GM12878 (cell line): ENCODE data around the gene ASS1. TPM values are rescaled to one million over a fixed set of nuclear protein-coding genes. Genes with fewer than 3 reads are reported as not detected.

Experiments used
- CHD4 ChIP-seq: fragments of 200-600 bp; sonication (generic); IDR thresholded peaks from 2 replicates; pipeline ENCODE4 v1.6.1; 2016; ENCODE audit warnings: mild to moderate bottlenecking
- ETV6 ChIP-seq, 2 experiments: fragments of 450-650 bp in 1 of 2; IDR thresholded peaks in 1 of 2; conservative IDR thresholded peaks in 1 of 2; 2 replicates each; pipeline ENCODE4 v1.6.1; 2014; ENCODE audit warnings: antibody characterized with exemption in 1 of 2, borderline replicate concordance in 1 of 2, low read depth in 1 of 2, mild to moderate bottlenecking in 1 of 2, moderate library complexity in 1 of 2
- JUNB ChIP-seq: IDR thresholded peaks from 2 replicates; pipeline ENCODE4 v1.6.1; 2016; ENCODE audit warnings: antibody characterized with exemption, mild to moderate bottlenecking
- KDM1A ChIP-seq: fragments of 200-600 bp; sonication (generic); IDR thresholded peaks from 2 replicates; pipeline ENCODE4 v1.6.1; 2016; ENCODE audit warnings: borderline replicate concordance
- LARP7 ChIP-seq: fragments of 450-650 bp; IDR thresholded peaks from 2 replicates; pipeline ENCODE4 v1.6.1; 2017; ENCODE audit warnings: mild to moderate bottlenecking
- MYC ChIP-seq: IDR thresholded peaks from 2 replicates; pipeline ENCODE4 v1.6.1; 2011; ENCODE audit warnings: mild to moderate bottlenecking, low read length, moderate library complexity, inconsistent platforms; ENCODE audit not compliant: insufficient read depth, insufficient replicate concordance, insufficient read length, severe bottlenecking
- NR2F1 ChIP-seq: fragments of 450-650 bp; conservative IDR thresholded peaks from 2 replicates; pipeline ENCODE4 v1.6.1; 2017; ENCODE audit warnings: mild to moderate bottlenecking
- POLR2AphosphoS2 ChIP-seq: IDR thresholded peaks from 2 replicates; pipeline ENCODE4 v1.6.1; 2011; ENCODE audit warnings: low read depth, mild to moderate bottlenecking, low read length, improper control_type of control experiment, moderate library complexity
- WRNIP1 ChIP-seq: IDR thresholded peaks from 2 replicates; pipeline ENCODE4 v1.6.1; 2011; ENCODE audit warnings: low read depth, low read length, improper control_type of control experiment, borderline replicate concordance
- ZNF217 ChIP-seq: fragments of 450-650 bp; IDR thresholded peaks from 2 replicates; pipeline ENCODE4 v1.6.1; 2017; ENCODE audit warnings: antibody characterized with exemption, mild to moderate bottlenecking
- polyA plus RNA-seq, 11 experiments: library from polyadenylated mRNA; depleted of rRNA in 4 of 11; unstranded in 6 of 11; stranded (reverse) in 5 of 11; fragments of >200 nt; fragmentation: Nextera tagmentation in 4 of 11; fragmentation: Illumina TruSeq in 1 of 11; extraction: Ambion mirVana in 4 of 11; extraction: Trizol in 1 of 11; gene quantifications; 1 replicate in 1 of 11; 2 replicates in 10 of 11; pipeline versions ENCODE4 v1.2.1 to v1.2.3, GENCODE V29; 2011 to 2016; ENCODE audit warnings: inconsistent platforms in 2 of 11, missing spikeins in 2 of 11, low read depth in 1 of 11
- total RNA-seq, 4 experiments: library from RNA; depleted of rRNA in 3 of 4; stranded (reverse); fragments of >200 nt in 3 of 4; fragmentation: Illumina TruSeq in 1 of 4; extraction: Trizol in 1 of 4; gene quantifications; 2 replicates each; pipeline versions ENCODE4 v1.2.1 to v1.2.3, GENCODE V29; 2013 to 2021
- TF ChIP-seq, protein P1 (sequence below): fragments of 450-650 bp; IDR thresholded peaks from 2 replicates; pipeline ENCODE4 v1.6.1; 2018; ENCODE audit warnings: mild to moderate bottlenecking, low read depth, moderate library complexity; ENCODE audit not compliant: partially characterized antibody
- TF ChIP-seq, protein P2 (sequence below): fragments of 450-650 bp; formaldehyde crosslinking; IDR thresholded peaks from 2 replicates; pipeline ENCODE4 v1.4.0; 2020; ENCODE audit warnings: mild to moderate bottlenecking, moderate library complexity
- TF ChIP-seq, protein P3 (sequence below): IDR thresholded peaks from 2 replicates; pipeline ENCODE4 v1.6.1; 2012; ENCODE audit warnings: low read depth, low read length, improper control_type of control experiment

ASS1 gene
- total and polyA plus RNA-seq, 10 of the 15 experiments (the other 5 are each of a cell fraction or from before 2014, with no cell fraction given), result 0.10 to 6.1 (median 0.28) TPM; not detected in 3

DNA sequence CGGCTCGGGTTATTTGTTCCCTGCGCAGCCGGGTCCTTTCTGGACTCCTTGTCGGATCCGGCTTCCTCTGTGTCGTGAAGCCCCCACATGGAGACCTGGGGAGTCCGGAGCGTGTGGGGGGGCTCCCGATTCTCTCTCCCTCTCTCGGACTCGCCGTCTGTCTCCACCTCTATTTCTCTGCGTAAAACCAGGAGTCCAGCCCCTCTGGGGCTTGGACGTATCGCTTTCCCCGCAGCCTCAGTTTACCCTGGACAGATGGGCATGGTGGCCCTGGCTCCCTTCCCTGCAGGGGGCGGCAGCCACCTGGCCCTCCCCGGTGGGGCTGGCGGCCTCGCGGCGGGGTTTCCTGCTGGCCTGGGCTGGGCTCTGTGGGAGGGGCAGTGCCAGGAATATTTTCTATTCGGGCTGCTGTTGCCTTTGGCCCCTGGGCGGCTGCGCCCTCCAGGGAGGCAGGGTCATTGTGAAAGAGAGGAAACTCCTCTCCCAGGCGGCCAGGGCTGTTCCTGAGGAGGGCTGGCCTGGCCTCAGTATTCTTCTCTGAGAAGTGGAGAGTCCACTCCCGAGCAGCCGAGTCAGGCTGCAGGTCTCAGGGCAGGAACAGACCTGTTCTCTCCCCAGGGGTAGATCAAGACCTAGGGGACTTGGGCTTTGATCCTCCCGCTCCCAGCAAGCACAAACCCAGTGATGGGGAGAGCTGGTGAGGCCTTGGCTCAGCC, 665 bp downstream of the ASS1 start (continued):
- TF ChIP-seq, protein P1, sequence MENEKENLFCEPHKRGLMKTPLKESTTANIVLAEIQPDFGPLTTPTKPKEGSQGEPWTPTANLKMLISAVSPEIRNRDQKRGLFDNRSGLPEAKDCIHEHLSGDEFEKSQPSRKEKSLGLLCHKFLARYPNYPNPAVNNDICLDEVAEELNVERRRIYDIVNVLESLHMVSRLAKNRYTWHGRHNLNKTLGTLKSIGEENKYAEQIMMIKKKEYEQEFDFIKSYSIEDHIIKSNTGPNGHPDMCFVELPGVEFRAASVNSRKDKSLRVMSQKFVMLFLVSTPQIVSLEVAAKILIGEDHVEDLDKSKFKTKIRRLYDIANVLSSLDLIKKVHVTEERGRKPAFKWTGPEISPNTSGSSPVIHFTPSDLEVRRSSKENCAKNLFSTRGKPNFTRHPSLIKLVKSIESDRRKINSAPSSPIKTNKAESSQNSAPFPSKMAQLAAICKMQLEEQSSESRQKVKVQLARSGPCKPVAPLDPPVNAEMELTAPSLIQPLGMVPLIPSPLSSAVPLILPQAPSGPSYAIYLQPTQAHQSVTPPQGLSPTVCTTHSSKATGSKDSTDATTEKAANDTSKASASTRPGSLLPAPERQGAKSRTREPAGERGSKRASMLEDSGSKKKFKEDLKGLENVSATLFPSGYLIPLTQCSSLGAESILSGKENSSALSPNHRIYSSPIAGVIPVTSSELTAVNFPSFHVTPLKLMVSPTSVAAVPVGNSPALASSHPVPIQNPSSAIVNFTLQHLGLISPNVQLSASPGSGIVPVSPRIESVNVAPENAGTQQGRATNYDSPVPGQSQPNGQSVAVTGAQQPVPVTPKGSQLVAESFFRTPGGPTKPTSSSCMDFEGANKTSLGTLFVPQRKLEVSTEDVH, result no peak
- TF ChIP-seq ZNF217, result no peak
- no peak for TF ChIP-seq KDM1A
- no peak for TF ChIP-seq POLR2AphosphoS2
- TF ChIP-seq CHD4, result no peak
- TF ChIP-seq LARP7, result no peak
- TF ChIP-seq MYC, result no peak
- no peak for TF ChIP-seq WRNIP1
- TF ChIP-seq, protein P2, sequence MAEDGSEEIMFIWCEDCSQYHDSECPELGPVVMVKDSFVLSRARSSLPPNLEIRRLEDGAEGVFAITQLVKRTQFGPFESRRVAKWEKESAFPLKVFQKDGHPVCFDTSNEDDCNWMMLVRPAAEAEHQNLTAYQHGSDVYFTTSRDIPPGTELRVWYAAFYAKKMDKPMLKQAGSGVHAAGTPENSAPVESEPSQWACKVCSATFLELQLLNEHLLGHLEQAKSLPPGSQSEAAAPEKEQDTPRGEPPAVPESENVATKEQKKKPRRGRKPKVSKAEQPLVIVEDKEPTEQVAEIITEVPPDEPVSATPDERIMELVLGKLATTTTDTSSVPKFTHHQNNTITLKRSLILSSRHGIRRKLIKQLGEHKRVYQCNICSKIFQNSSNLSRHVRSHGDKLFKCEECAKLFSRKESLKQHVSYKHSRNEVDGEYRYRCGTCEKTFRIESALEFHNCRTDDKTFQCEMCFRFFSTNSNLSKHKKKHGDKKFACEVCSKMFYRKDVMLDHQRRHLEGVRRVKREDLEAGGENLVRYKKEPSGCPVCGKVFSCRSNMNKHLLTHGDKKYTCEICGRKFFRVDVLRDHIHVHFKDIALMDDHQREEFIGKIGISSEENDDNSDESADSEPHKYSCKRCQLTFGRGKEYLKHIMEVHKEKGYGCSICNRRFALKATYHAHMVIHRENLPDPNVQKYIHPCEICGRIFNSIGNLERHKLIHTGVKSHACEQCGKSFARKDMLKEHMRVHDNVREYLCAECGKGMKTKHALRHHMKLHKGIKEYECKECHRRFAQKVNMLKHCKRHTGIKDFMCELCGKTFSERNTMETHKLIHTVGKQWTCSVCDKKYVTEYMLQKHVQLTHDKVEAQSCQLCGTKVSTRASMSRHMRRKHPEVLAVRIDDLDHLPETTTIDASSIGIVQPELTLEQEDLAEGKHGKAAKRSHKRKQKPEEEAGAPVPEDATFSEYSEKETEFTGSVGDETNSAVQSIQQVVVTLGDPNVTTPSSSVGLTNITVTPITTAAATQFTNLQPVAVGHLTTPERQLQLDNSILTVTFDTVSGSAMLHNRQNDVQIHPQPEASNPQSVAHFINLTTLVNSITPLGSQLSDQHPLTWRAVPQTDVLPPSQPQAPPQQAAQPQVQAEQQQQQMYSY (CRISPR knock-in tag), result no peak
- no peak for TF ChIP-seq NR2F1
- TF ChIP-seq JUNB, result no peak
- TF ChIP-seq ETV6 (conservative IDR thresholded peaks at IDR 0.05 in 1 of 2, IDR thresholded peaks at IDR 0.05 in 1 of 2; ENCODE audit: borderline replicate concordance in 1 of 2, low read depth in 1 of 2), result no peak
- TF ChIP-seq, protein P3, sequence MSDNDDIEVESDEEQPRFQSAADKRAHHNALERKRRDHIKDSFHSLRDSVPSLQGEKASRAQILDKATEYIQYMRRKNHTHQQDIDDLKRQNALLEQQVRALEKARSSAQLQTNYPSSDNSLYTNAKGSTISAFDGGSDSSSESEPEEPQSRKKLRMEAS, result no peak
